GM19238 (cell line): ENCODE measurements around the gene BDKRB1.
A peak's percentile ranks its signal among the peaks of the same experiment; 100 is the strongest.

Source experiments
- DNase-seq: peaks from one replicate; pipeline ENCODE4 v3.0.0; 2011; ENCODE audit warnings: low spot score; ENCODE audit not compliant: insufficient read length

The BDKRB1 gene

DNA sequence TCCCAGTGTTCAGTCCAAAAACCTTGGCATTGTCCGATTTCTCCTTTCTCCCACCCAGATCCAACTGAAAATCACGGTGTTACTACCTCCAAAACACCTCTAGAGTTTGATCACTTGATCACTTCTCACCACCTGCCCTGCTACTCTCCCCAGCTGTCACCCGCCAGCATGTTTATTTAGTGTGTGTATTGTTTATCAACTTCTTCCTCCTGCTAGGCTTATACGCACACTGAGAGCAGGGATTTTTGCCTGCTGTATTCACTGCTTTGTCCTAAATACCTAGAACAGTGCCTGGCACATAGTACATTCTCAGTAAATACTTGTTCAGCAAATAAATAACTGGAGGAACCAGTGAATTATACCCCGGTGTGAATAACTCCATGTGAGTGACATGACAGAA is 5.0 kb downstream of the BDKRB1 start:
- DNase-seq = no peak

DNA sequence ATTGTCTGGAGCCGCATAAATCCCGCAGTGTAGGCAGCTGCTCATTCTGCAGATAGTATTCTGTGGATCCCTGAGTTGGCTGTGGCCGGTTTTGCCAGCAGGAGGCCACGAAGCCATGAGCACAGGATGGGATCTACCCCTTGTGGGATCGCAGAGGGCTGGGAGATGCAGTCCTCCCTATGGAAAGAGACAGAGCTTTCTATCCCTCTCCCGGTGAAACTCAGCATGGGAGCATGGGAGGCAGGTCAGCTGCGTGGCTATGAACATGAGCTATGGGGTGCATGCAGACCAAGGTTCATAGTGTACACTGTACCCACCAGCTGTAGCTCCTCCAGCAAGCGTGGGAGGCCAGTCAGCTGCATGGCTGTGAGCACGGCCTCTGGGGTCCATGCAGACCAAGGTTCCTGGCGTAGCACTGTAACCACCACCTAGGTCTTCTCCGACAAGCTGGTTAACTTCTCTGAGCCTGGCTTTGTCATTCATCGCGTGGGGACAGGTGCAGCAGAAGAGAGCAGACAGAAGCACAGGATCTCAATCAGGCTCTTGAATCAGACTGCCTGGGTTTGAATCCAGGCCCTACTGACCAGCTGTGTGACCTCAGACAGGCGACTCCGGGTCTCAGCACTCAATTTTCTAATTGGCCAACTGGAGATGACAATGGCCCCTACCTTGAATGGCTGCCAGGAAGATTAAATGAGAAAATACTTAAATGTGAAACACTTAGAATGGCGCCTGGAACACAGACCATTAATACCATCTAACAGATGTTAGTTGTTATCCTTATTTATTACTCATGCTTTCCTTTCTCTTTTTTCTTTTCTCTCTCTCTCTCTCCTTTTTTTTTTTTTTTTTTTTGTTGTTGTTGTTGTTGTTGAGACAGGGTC is 6.0 kb downstream of the BDKRB1 start:
- DNase-seq = no peak

DNA sequence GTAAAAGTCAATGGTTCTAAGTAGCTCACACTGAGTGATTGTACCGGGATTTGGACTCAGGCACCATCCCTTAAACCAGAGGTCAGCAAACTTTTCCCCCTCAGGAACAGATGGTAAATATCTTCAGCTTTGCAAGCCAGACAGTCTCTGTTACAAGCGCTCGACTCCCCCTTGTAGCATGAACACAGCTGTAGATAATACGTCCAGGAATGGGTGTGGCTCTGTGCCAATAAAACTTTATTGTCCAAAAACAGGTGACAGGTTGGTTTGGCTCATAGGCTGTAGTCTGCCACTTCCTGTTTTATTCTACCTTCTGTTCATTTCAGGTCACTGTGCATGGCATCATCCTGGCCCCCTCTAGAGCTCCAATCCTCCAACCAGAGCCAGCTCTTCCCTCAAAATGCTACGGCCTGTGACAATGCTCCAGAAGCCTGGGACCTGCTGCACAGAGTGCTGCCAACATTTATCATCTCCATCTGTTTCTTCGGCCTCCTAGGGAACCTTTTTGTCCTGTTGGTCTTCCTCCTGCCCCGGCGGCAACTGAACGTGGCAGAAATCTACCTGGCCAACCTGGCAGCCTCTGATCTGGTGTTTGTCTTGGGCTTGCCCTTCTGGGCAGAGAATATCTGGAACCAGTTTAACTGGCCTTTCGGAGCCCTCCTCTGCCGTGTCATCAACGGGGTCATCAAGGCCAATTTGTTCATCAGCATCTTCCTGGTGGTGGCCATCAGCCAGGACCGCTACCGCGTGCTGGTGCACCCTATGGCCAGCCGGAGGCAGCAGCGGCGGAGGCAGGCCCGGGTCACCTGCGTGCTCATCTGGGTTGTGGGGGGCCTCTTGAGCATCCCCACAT is 7.6 kb downstream of the BDKRB1 start:
- no peak for DNase-seq

DNA sequence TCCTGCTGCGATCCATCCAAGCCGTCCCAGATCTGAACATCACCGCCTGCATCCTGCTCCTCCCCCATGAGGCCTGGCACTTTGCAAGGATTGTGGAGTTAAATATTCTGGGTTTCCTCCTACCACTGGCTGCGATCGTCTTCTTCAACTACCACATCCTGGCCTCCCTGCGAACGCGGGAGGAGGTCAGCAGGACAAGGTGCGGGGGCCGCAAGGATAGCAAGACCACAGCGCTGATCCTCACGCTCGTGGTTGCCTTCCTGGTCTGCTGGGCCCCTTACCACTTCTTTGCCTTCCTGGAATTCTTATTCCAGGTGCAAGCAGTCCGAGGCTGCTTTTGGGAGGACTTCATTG is 8.2 kb downstream of the BDKRB1 start:
- no peak for DNase-seq

DNA sequence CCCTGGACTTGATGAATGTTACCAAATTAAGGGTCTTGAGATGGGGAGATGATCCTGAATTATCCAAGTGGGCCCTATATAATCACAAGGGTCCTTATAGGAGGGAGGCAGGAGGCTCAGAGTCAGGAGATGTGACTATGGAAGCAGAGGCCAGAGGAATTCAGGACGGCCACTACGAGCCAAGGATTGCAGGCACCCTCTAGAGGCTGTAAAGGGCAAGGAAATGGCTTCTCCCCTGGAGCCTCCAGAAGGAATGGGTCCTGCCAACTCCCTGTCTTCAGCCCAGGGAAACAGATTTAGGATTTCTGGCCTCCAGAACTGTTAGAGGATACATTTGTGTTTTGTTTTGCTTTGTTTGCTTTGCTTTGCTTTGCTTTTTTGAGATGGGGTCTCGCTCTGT is 8.8 kb downstream of the BDKRB1 start:
- no peak for DNase-seq

DNA sequence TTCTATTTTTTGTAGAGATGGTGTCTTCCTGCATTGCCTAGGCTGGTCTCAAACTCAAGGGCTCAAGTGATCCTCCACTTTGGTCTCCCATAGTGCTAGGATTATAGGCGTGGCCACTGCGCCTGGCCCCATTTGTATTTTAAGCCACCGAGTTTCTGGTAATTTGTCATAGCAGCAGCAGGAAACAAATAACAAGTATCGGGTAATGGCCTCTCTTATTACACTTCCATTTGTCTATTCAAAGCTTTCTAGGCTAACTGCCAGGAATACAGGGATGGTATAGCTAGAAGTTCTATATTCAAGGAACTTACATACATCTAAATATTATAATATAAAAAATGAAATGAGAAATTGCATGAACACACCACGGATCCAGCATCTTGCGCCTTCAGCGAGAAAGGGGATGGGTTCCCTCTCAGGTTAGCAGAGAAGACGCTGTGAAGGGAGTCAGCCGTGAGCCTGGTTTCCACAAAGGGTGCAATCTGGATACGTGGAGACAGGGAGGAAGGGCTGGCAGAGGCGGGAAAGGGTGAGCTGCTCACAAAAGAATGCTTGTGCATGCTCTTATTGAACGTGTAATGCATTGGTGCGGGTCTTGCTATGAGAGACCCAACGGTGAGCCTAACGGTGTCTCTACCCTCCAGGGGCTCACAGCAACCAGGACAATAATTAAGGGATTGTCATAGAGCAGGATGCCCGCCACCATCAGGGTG is 9.5 kb downstream of the BDKRB1 start:
- DNase-seq = no peak

DNA sequence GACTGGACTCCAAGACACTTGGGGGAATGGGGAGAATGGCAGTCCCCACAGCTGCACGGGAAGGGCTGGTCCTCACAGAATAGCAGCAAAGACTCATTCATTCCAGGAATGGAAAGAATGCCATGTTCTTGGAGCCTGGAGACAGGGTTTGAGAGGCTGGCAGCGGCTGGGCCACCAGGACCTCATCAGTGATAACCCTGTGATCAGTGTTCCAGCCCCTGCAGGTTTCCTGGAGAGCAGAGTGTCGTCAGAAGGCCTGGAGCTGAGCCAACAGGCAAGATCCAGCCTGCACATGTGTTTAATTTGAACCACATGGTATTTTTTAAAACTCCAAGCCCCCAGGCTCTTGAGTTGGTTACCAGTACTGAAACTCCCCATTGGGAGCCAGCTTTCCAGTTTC is 11.3 kb downstream of the BDKRB1 start:
- DNase-seq = no peak

DNA sequence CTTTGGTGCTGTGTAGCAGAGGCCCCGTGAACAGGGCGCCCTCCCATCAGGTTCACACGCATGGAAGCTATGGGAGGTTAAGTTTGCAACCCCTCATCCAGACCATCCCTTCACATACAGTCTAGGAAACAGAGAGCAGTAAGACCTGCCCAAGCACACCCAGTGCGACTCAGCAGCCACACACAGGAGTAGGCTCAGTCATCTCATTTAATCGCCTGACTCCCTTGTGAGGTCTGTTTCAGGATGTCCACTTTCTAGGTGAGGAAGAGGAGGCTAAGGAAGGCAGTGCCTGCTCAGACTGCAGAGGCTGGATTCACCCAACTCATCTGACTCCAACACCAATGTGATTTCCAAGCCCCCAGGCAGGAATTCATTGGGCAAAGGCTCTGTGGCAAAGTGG is 11.9 kb downstream of the BDKRB1 start:
- DNase-seq = no peak

DNA sequence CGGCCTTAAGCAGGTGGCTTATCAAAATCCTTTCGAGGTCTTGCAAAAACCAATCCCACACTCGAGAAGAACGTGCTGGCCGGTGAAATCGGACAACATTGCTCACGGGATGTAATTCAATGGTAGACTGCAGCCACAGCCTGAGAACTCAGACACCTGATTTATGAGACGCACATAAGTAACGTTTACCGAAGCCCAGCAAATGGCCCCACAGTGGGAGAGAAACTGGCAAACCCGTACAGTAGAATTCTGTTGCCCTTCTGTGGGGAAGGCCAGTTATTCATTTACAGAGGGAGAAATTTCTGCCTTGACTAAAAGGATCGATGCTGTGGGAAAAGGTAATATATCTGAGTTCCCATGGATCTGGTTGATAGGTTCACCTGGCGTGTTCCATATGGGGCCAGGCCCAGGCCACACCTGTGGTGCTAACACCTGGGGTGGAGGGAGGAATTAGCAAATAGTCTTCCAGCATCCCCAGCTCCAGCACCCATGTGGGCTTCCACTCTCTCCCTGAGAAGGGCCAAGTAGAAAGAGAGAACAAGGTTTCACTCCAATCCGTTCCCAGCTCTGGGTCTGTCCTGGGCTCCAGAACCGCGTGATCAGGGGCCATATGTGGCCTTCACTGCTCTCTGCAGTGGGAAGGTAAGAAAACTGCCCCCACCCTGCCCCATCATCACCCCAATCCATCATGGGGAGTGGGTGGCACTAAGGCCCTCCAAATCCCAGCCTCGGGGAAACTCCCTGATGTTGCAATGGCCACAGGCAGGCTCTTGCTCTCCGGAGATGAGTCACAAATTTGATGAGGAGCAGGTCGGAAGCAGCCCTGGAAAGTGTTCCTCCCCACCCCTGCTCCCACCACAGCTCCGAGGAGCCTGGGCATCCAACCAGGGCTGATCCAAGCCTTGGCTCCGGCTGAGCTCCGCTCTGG is 12.7 kb downstream of the BDKRB1 start:
- DNase-seq = no peak

DNA sequence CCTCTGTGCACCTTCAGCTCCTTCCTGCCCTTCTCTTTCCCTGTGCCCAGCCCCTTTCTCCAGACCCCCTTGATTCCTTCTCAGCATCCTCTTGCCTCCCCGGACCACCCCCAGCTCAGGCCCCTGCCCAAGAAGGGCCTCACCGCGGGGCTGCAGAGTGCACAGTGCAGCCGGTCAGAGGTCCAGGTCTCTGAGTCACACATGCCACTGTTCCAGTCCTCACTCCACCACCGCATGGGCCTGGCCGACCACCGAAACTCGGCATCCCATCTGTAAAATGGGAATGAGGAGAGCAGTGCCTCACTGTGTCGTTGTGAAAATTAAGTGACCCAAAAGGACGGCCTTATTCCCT is 13.3 kb downstream of the BDKRB1 start:
- DNase-seq = no peak

DNA sequence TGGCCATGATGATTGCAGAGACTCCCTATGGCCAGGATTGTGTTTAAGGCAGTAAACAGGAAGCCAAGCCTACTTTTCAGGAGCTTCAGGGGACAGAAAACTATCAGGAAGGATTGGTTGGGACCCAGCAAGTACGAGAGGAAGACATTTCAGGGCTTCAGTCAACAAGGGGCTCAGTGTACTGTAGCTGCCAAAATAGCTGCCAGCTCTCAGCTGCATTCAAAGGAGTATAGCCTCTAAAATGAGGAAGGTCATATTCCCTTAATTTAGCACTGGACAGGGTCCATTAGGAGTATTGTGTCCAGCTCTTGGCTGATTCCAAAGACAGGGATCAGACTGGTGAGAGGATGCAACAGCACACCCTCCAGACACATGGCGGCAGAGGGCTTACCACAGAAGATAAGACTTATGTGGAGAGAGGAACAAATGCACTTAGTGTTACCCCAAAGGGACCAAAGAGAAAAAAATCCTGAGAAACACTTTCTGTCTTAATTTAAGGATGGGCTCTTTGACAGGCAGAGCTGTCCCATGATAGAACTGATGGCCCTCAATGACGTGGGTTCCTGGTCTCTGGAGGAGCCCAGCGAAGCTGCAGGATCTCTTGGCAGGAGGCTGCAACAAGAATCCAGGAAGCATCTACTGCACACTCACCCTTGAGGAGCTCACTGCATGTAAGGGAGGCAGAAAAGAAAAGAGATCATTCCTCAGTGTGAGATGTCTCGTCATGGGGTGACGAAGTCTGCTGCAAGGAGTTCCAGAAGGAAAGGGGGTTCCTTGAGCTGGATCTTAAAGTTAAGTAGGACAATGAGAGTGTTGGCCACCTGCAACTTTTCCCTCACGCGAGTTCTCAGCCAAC is 14.8 kb downstream of the BDKRB1 start:
- no peak for DNase-seq

DNA sequence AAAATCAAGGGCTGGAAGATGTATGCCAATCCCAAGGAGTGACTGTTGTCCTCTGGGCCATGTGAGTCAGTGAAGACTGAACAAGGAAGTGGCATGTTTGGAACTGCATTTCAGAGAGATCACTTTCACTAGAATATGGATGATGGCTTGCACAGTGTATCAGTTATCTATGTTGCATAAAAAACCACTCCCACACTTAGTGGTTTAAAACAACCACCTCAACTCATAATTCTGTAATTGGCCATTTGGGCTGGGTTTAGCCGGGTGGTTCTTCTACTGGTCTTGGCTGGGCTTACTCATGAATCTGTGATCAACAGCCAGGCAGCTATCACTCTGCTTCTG is 15.4 kb downstream of the BDKRB1 start:
- DNase-seq = no peak

DNA sequence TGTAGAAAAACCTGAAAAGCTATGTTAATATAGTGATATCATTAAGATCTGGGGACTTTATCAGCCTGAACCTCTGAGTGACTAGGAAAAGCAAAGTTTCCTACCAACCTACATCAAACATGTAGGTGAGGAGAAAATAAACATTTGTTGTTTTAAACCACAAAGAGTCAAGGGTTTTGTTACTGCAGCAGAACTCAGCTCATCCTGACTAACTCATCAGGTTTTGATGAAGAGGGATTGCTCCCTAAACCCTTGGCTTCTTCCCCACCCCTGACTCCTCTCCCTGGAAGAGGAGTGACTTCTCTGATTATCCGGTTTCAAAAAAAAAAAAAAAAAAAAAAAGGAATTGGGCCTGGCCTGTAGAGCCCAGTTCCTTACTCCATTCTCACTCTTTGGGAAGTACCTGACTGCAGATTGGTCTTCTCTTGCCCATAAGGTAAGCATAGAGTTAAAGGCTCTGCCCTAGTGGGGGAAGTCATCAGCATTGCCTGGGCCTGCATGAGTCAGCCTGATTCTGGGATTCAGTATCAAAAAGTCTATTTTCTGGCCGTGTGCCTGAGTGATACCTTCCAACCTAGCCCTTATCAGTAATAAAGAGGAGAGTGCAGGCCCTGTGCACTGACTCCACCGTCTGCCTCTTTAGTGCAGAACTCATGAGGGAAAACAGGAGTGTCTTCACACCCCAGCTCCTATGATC is 16.9 kb downstream of the BDKRB1 start:
- no peak for DNase-seq

DNA sequence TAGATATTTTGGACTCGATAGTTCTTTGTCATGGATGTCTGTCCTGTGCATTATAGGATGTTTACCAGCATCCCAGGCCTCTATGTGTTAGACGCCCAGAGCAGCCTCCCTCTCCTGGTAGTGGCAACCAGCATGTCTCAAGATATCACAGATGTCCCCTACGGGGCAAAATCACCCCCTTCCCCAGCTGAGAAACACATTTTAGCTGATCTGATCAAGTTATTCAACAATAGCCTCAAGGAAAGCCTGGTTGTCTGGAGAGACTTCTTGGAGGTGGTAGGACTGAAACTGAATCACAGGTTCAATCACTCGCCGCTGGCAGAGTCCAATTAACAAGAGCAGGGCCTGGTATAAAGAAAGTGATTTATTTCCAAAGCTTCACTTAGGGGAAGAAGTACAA is 17.6 kb downstream of the BDKRB1 start:
- DNase-seq = no peak

DNA sequence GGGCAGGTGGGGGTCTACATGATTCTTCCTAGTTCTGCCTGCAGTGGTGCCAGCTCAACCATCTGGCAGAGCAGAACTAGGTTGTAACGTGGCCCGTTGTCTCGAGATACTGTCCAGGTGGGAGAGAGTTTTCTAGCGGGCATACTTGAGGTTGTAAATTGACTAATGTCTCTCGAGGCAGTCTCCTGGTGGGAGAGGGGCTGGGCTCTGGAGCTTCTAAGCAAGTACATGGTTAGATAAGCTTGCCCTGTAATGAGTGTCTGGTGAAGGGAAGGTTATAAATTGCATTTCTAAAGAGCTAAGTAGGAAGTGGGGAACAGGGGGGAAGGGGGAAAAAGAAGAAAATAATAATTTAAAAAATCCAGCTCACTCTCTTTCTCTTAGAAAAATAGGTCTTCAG is 18.1 kb downstream of the BDKRB1 start:
- DNase-seq = no peak

DNA sequence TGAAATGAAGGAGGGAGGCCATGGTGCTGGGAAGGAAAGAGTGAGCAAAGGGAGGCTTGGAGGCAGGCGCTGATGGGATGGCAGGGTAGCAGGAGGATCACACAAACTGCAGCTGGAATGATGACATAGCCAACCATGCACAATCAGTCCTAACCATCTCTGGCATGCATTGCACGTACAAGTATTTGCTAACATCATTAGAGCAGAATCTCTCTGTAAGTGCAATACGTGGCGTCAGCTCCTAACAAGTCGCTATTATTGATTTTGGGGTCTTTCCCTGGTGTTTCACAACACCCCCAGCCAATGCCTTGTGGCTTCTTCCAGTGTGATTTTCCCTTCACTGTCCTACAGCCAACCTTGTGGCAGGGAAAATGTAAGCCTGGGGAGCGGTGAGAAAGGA is 18.5 kb downstream of the BDKRB1 start:
- no peak for DNase-seq

DNA sequence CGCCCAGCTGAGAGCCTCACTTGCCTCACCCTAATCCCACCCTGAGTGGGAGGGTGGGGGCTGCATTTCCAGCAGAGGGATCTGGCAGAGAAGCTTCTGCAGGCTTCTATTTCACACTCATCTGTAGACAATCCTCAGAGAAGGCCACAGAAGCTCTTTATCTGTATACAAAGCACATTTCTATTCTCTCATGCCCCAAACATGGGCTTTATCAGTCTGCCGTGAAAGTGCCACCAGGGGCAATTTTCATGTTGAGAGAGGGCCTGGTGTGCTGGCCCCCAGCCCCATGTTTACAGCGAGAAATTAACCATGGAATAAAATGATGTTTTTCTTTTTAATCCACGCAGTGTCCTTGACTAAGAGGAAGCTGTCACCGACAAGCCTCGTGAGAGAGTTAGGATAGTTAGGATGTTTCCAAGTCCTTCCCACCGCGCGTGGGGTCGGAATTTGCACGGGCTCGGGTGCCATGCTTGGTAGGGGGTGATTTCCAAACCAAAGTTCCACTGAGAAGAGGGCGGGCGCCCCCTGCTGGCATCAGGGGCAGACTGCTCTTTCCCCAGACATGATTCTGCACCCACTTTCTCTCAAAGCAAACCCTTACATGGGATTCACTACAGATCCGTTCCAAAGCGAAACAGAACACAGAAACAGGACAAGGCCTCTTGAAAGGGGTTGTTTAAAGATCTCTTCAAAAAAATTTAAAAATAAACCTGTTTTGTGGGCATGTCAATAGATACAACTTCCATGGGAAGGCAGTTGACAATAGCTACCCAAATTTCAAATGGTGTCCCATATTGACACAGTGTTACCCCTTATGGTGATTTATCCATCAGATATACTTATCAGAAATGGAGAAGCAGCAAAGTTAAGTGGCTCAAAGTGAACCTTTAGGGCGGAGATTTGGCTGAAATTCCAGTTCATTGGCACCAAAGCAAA is 19.4 kb downstream of the BDKRB1 start:
- DNase-seq = peak; percentile 47

DNA sequence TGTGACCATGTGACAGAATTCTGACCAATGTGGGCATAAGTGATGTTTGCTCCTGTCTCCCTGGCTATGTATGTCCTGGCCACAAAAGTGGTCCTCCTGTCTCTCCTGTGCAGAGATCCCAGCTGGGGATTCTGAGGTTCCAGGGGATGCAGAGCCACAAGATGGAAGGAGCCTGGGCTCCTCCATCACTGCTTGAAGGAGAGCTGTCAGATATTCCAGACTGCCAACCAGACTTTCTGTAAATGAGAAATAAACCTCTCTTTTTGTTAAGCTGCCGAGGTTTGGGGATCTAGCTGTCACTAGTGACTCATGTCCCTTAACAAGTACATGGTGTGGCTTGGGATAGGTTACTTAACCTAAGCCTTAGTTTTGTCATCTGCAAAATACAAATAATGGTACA is 21.9 kb downstream of the BDKRB1 start:
- DNase-seq = no peak

DNA sequence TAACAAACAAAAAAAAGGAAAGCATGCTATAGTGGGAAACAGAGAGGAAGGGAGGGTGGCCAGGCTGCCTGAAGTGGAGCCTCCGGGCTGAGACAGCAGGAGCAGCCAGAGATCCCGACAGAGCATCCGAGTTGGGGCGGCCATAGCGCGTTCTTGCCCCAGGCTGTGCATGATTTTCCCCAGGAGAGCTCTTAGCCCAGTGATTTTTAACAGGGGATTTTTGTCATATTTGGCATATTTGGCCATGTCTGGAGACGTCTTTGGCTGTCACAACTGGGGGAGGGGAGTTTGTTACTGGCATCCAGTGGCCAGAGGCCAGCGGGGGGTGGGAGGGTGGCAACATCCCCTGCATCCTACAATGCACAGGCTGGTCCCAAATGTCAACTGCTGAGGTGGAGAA is 23.6 kb downstream of the BDKRB1 start:
- DNase-seq = no peak
